K562 (cell line): ENCODE results near the gene AKAP6.

Experiments used
- CBX5 ChIP-seq: IDR thresholded peaks from 2 replicates; pipeline ENCODE4 v1.6.1; 2014; ENCODE audit warnings: low read depth, borderline replicate concordance
- ETV5 ChIP-seq: sonication (generic); formaldehyde crosslinking; IDR thresholded peaks from 2 replicates; pipeline ENCODE4 v1.4.0; 2020; ENCODE audit warnings: low read depth, mild to moderate bottlenecking, missing genetic modification reagents
- FOS ChIP-seq: IDR thresholded peaks from 3 replicates; pipeline ENCODE4 v1.6.1; 2011; ENCODE audit not compliant: insufficient read length; ENCODE audit errors: extremely low read depth
- GTF2F1 ChIP-seq: IDR thresholded peaks from 2 replicates; pipeline ENCODE4 v1.6.1; 2011; ENCODE audit warnings: low read depth, low read length, improper control_type of control experiment
- HMG20B ChIP-seq: fragments of 250-450 bp; sonication (Bioruptor Pico); IDR thresholded peaks from 2 replicates; pipeline ENCODE4 v1.5.0; 2021; ENCODE audit warnings: mild to moderate bottlenecking
- NR2F6 ChIP-seq: fragments of 450-650 bp; formaldehyde crosslinking; IDR thresholded peaks from 2 replicates; pipeline ENCODE4 v1.4.0; 2020; ENCODE audit warnings: mild to moderate bottlenecking
- POLR2AphosphoS5 ChIP-seq: IDR thresholded peaks from 2 replicates; pipeline ENCODE4 v1.6.1; 2011; ENCODE audit warnings: mild to moderate bottlenecking, low read depth, low read length, moderate library complexity; ENCODE audit not compliant: control insufficient read depth, insufficient read depth
- SP2 ChIP-seq: IDR thresholded peaks from 2 replicates; pipeline ENCODE4 v1.6.1; 2011; ENCODE audit warnings: mild to moderate bottlenecking, low read depth, low read length, moderate library complexity; ENCODE audit not compliant: poor library complexity, severe bottlenecking; ENCODE audit errors: extremely low read depth
- ZNF224 ChIP-seq: sonication (generic); formaldehyde crosslinking; IDR thresholded peaks from 2 replicates; pipeline ENCODE4 v1.8.0; 2022; ENCODE audit warnings: mild to moderate bottlenecking, missing genetic modification reagents
- TF ChIP-seq, protein P1 (sequence below), 3 experiments: IDR thresholded peaks in 2 of 3; conservative IDR thresholded peaks in 1 of 3; 2 replicates each; pipeline ENCODE4 v1.5.1; 2011 to 2012; ENCODE audit warnings: low read length in 3 of 3, mild to moderate bottlenecking in 3 of 3, control low read depth in 2 of 3, improper control_type of control experiment in 1 of 3, inconsistent platforms in 1 of 3, low read depth in 1 of 3, mixed read lengths in 1 of 3, moderate library complexity in 1 of 3; ENCODE audit not compliant: insufficient read depth in 2 of 3

- TF ChIP-seq GTF2F1 (no peak), ETV5 (CRISPR knock-in tag) (no peak), FOS (no peak), SP2 (no peak), HMG20B (CRISPR knock-in tag) (no peak), CBX5 (no peak), POLR2AphosphoS5 (no peak), NR2F6 (CRISPR knock-in tag) (no peak), ZNF224 (CRISPR knock-in tag) (no peak)
- TF ChIP-seq, protein P1, sequence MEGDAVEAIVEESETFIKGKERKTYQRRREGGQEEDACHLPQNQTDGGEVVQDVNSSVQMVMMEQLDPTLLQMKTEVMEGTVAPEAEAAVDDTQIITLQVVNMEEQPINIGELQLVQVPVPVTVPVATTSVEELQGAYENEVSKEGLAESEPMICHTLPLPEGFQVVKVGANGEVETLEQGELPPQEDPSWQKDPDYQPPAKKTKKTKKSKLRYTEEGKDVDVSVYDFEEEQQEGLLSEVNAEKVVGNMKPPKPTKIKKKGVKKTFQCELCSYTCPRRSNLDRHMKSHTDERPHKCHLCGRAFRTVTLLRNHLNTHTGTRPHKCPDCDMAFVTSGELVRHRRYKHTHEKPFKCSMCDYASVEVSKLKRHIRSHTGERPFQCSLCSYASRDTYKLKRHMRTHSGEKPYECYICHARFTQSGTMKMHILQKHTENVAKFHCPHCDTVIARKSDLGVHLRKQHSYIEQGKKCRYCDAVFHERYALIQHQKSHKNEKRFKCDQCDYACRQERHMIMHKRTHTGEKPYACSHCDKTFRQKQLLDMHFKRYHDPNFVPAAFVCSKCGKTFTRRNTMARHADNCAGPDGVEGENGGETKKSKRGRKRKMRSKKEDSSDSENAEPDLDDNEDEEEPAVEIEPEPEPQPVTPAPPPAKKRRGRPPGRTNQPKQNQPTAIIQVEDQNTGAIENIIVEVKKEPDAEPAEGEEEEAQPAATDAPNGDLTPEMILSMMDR (IDR thresholded peaks at IDR 0.05 in 2 of 3, conservative IDR thresholded peaks at IDR 0.05 in 1 of 3; ENCODE audit: insufficient read depth in 2 of 3, low read depth in 1 of 3, low read length in 3 of 3): no peak
Observed at GRCh38 chr14:32379447-32379846, 50.3 kb downstream of the AKAP6 start.
